Memory B cell (primary cell): ENCODE data around the gene SERTAD2.

Source experiments
- ATAC-seq: fragments of 150-1000 bp; cut with Tn5 transposase; 2 replicates; pipeline ENCODE4 v1.10.0; 2021; ENCODE audit warnings: low read depth, mild to moderate bottlenecking, moderate library complexity
- DNase-seq, 2 donors: peaks; one replicate each; pipeline ENCODE4 v3.0.0; 2022; ENCODE audit warnings: low spot score in 2 of 2
- H3K27ac Mint-ChIP-seq: one replicate; pipeline ENCODE4 v1.8.0; 2022; ENCODE audit warnings: mild to moderate bottlenecking, moderate library complexity, mixed read lengths
- H3K27me3 Mint-ChIP-seq: one replicate; pipeline ENCODE4 v1.8.0; 2022; ENCODE audit warnings: mixed read lengths
- H3K36me3 Mint-ChIP-seq: one replicate; pipeline ENCODE4 v1.8.0; 2022; ENCODE audit warnings: mild to moderate bottlenecking, mixed read lengths
- H3K4me1 Mint-ChIP-seq: one replicate; pipeline ENCODE4 v1.8.0; 2022; ENCODE audit warnings: mixed read lengths
- H3K4me3 Mint-ChIP-seq: one replicate; pipeline ENCODE4 v1.8.0; 2022; ENCODE audit warnings: mild to moderate bottlenecking, moderate library complexity, mixed read lengths
- H3K9me3 Mint-ChIP-seq: one replicate; pipeline ENCODE4 v1.8.0; 2022; ENCODE audit warnings: mixed read lengths

SERTAD2 gene

DNA sequence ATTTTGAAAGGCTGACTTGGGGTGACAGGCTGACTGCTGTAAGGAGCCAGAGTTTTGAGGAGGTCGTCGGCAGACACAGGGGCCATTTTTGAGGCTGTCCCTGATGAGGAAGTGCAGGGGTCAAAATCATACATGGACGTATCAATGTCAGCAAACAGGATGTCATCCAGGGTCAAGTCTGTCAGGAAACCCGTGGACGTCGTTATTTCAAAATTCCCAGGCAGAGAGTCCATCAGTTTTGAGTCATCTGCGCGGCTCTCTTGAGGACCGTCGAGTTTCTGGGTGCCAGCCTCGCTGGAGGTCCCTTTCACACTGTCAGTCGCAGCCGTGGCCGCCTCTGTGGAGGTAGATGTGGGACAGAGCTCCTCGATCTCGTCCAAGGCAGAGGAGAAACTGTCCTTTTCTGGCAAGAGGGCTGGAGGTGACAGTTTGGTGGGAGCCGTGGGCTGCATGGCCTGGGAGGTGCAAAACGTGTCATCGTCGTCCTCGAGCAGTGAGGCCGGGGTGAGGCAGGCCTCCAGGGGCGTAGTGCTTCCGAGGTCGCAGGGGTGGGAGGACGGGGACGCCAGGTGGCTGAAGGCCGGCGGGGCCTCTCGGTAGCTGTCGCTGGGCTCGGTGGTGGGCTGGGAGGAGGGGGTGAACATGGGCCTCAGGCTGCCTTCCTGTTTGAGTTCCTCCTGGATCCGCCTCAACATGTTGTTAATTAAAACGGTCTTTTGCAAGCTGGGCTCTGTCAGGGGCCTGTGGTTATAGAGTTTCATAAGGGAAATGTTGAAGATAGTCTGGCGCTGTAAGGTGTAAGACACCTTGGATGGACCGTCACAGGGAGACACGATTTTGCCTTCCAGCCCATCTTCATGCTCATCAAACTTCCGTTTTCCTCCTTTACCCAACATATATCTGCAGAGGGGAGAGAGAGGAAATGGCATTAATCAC lies 17.5 kb downstream of the SERTAD2 start:
- ATAC-seq (peak; percentile 51), DNase-seq (no peak)
- H3K36me3 Mint-ChIP-seq, result peaks cover 15% of the 10 kb centered on the region
- no peaks in the 10 kb centered on the region for H3K9me3 Mint-ChIP-seq
- peak overlapping the region; percentile 100 for H3K27ac Mint-ChIP-seq
- peaks cover 55% of the 10 kb centered on the region for H3K4me1 Mint-ChIP-seq
- no peaks in the 10 kb centered on the region for H3K27me3 Mint-ChIP-seq
- peak overlapping the region; percentile 80 for H3K4me3 Mint-ChIP-seq

- ATAC-seq, result no peak
- no peak for DNase-seq
- Mint-ChIP-seq H3K27ac (peak overlapping the region; percentile 68), H3K4me1 (peaks cover 54% of the 10 kb centered on the region), H3K4me3 (no peak overlapping the region), H3K36me3 (peaks cover 22% of the 10 kb centered on the region), H3K27me3 (no peaks in the 10 kb centered on the region), H3K9me3 (no peaks in the 10 kb centered on the region)
These were observed 19.1 kb downstream of the SERTAD2 start for GRCh38 chr2:64634345-64635267.

- peaks cover 22% of the 10 kb centered on the region for H3K36me3 Mint-ChIP-seq
- peak overlapping the region; percentile 68 for H3K27ac Mint-ChIP-seq
- no peaks in the 10 kb centered on the region for H3K9me3 Mint-ChIP-seq
- ATAC-seq (no peak), DNase-seq (no peak)
- no peak overlapping the region for H3K4me3 Mint-ChIP-seq
- H3K4me1 Mint-ChIP-seq, result peaks cover 47% of the 10 kb centered on the region
- H3K27me3 Mint-ChIP-seq, result no peaks in the 10 kb centered on the region
These were observed 20.6 kb downstream of the SERTAD2 start for GRCh38 chr2:64632835-64633819.

DNA sequence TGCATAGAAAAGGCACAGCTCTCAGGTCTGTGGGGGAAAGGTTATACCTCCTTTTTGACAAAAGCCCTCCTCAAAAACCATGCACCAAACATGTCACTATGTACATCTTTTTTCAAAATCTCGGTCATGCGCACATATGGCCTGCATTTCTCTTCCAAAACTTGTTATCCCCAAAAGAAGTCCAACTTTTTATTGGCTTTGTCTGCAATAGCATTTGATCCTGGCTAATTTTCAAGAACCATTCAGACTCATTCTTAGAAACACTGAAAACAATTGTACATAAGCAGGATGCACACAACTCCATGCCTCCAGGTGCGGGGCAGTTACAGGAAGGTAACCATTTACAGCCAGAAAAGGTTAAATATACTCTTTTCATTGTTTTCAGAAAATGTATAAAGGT lies 21.9 kb downstream of the SERTAD2 start:
- H3K9me3 Mint-ChIP-seq, result no peaks in the 10 kb centered on the region
- no peak overlapping the region for H3K4me3 Mint-ChIP-seq
- H3K4me1 Mint-ChIP-seq, result peaks cover 35% of the 10 kb centered on the region
- DNase-seq, result no peak
- ATAC-seq, result no peak
- no peak overlapping the region for H3K27ac Mint-ChIP-seq
- no peaks in the 10 kb centered on the region for H3K27me3 Mint-ChIP-seq
- H3K36me3 Mint-ChIP-seq, result peaks cover 22% of the 10 kb centered on the region

GRCh38 chr2:64630752-64631151 lies 23.0 kb downstream of the SERTAD2 start:
- H3K36me3 Mint-ChIP-seq, result peaks cover 20% of the 10 kb centered on the region
- H3K27ac Mint-ChIP-seq, result peak overlapping the region; percentile 90
- no peaks in the 10 kb centered on the region for H3K27me3 Mint-ChIP-seq
- no peak overlapping the region for H3K4me3 Mint-ChIP-seq
- H3K4me1 Mint-ChIP-seq, result peaks cover 35% of the 10 kb centered on the region
- DNase-seq (no peak), ATAC-seq (no peak)
- H3K9me3 Mint-ChIP-seq, result no peaks in the 10 kb centered on the region

DNA sequence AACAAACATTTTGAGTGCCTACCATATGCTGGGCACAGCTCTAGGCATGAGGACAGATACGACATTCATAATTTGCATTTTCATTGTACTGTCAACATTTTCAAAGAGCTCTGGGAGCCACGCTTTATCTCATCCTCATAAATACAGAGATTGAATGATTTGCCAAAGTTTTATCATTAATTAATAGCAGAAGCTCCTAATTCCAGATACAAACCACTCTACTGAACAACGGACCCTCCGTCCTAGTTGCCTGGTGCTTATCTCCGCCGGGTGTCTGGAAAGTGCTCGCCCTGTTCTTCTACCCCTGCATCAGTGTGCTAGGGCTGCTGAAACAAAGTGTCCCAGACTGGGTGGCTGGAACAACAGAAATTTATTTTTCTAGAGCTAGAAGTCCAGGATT lies 23.8 kb downstream of the SERTAD2 start:
- H3K27ac Mint-ChIP-seq, result peak overlapping the region; percentile 90
- ATAC-seq, result no peak
- H3K36me3 Mint-ChIP-seq, result peaks cover 17% of the 10 kb centered on the region
- H3K4me1 Mint-ChIP-seq, result peaks cover 34% of the 10 kb centered on the region
- no peak overlapping the region for H3K4me3 Mint-ChIP-seq
- no peaks in the 10 kb centered on the region for H3K9me3 Mint-ChIP-seq
- DNase-seq, result no peak
- H3K27me3 Mint-ChIP-seq, result no peaks in the 10 kb centered on the region

DNA sequence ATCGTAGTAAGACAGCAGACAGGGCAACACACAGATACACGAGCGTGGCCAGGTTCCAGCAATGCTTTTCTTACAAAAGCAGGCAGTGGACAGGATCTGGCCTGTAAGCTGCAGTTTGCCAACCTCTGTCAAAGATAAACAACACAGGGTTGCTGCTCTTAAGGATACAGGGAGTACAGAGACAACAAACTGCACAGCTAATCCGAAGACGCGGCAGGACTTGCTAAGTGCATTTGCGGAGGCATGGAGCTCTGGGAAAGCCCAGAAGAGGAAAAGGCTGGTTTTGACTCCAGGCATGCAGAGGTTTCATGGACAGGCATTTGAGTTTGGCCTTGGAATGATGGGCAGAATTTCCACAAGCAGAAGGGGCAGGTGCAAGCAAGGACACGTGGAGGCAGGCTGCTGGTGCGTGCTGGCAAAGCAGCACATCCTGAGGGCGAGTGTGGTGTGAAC lies 24.4 kb downstream of the SERTAD2 start:
- DNase-seq (no peak), ATAC-seq (no peak)
- Mint-ChIP-seq H3K4me3 (no peak overlapping the region), H3K9me3 (no peaks in the 10 kb centered on the region), H3K4me1 (peaks cover 33% of the 10 kb centered on the region), H3K27me3 (no peaks in the 10 kb centered on the region), H3K36me3 (peaks cover 16% of the 10 kb centered on the region), H3K27ac (peak overlapping the region; percentile 82)

- Mint-ChIP-seq H3K27me3 (no peaks in the 10 kb centered on the region), H3K4me3 (no peak overlapping the region), H3K27ac (peak overlapping the region; percentile 82), H3K4me1 (peaks cover 27% of the 10 kb centered on the region), H3K36me3 (peaks cover 10% of the 10 kb centered on the region), H3K9me3 (no peaks in the 10 kb centered on the region)
- no peak for ATAC-seq
- no peak for DNase-seq
These were observed 25.6 kb downstream of the SERTAD2 start for GRCh38 chr2:64627860-64628841.

GRCh38 chr2:64626963-64627760 lies 26.6 kb downstream of the SERTAD2 start:
- Mint-ChIP-seq H3K9me3 (no peaks in the 10 kb centered on the region), H3K4me1 (peaks cover 26% of the 10 kb centered on the region), H3K4me3 (no peak overlapping the region), H3K36me3 (peaks cover 8% of the 10 kb centered on the region), H3K27ac (no peak overlapping the region), H3K27me3 (no peaks in the 10 kb centered on the region)
- no peak for ATAC-seq
- no peak for DNase-seq

DNA sequence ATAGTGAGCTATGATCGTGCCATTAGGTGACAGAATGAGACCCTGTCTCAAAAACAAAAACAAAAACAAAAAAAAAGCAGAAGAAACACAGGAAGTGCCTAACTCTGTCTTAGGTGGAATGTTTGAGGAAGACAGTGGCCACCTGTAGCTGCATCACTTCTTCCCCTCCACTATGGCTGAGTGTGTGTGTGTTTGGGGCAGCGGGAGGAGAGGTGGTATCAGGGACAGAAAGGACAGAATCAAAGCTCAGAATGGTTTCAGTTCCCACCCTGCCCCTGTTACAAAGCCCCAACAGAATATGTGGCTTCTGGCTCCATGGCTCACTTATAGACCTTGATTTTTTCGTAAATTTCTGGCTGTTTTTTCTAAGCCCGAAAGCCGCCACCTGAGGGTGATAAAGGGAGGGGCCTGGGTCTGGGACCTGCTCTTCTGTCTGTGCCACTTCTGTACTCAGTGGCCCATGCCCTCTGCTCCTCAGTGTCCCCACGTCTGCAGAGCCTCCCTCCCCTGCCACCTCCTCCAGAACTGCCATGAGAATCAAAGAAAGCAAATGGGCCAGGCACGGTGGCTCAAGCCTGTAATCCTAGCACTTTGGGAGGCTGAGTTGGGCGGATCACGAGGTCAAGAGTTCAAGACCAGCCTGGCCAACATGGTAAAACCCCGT lies 27.4 kb downstream of the SERTAD2 start:
- Mint-ChIP-seq H3K36me3 (peaks cover 8% of the 10 kb centered on the region), H3K27me3 (no peaks in the 10 kb centered on the region), H3K4me3 (no peak overlapping the region), H3K4me1 (peaks cover 26% of the 10 kb centered on the region), H3K27ac (peak overlapping the region; percentile 49), H3K9me3 (no peaks in the 10 kb centered on the region)
- DNase-seq (no peak), ATAC-seq (peak; percentile 73)

GRCh38 chr2:64625299-64626145 lies 28.2 kb downstream of the SERTAD2 start:
- Mint-ChIP-seq H3K36me3 (peaks cover 2% of the 10 kb centered on the region), H3K27me3 (no peaks in the 10 kb centered on the region), H3K27ac (peak overlapping the region; percentile 49), H3K4me3 (no peak overlapping the region), H3K4me1 (peaks cover 19% of the 10 kb centered on the region), H3K9me3 (no peaks in the 10 kb centered on the region)
- peak; percentile 62 for ATAC-seq
- DNase-seq, result no peak
